Mesenchymal stem cell (in vitro differentiated cells and primary cell): ENCODE data around the gene SIGLEC15.

Experiments
- DNase-seq: peaks from one replicate; pipeline ENCODE4 v3.0.0-alpha.2; 2013
- H2AFZ ChIP-seq: one replicate; pipeline ENCODE4 v1.6.1; 2013; ENCODE audit warnings: low read depth, mild to moderate bottlenecking, control low read depth, inconsistent platforms, low read length, moderate library complexity
- H2AK5ac ChIP-seq: 2 replicates; pipeline ENCODE4 v1.6.1; 2013; ENCODE audit warnings: low read length, moderate library complexity, mild to moderate bottlenecking, inconsistent platforms; ENCODE audit not compliant: severe bottlenecking
- H2BK120ac ChIP-seq: one replicate; pipeline ENCODE4 v1.6.1; 2013; ENCODE audit warnings: low read depth, mild to moderate bottlenecking, inconsistent platforms, low read length, moderate library complexity
- H2BK12ac ChIP-seq, 2 experiments: one replicate each; pipeline ENCODE4 v1.6.1; 2013; ENCODE audit warnings: inconsistent platforms in 2 of 2, low read length in 2 of 2, mild to moderate bottlenecking in 2 of 2, moderate library complexity in 2 of 2, control low read depth in 1 of 2
- H2BK15ac ChIP-seq: one replicate; pipeline ENCODE4 v1.6.1; 2013; ENCODE audit warnings: mild to moderate bottlenecking, low read depth, inconsistent platforms; ENCODE audit not compliant: poor library complexity, severe bottlenecking
- H2BK5ac ChIP-seq: 2 replicates; pipeline ENCODE4 v1.6.1; 2013; ENCODE audit warnings: low read depth, mild to moderate bottlenecking, low read length, control low read depth, inconsistent platforms; ENCODE audit not compliant: poor library complexity, severe bottlenecking
- H3K14ac ChIP-seq, 2 experiments: one replicate each; pipeline ENCODE4 v1.6.1; 2013; ENCODE audit warnings: inconsistent platforms in 2 of 2, low read length in 2 of 2, control low read depth in 1 of 2, mild to moderate bottlenecking in 1 of 2, moderate library complexity in 1 of 2
- H3K18ac ChIP-seq, 2 experiments: one replicate each; pipeline ENCODE4 v1.6.1; 2013; ENCODE audit warnings: inconsistent platforms in 2 of 2, low read length in 2 of 2, control low read depth in 1 of 2, low read depth in 1 of 2, mild to moderate bottlenecking in 1 of 2
- H3K23ac ChIP-seq, 2 experiments: one replicate each; pipeline ENCODE4 v1.6.1; 2013; ENCODE audit warnings: inconsistent platforms in 2 of 2, low read length in 2 of 2, mild to moderate bottlenecking in 2 of 2, moderate library complexity in 2 of 2, control low read depth in 1 of 2
- H3K27ac ChIP-seq: 2 replicates; pipeline ENCODE4 v1.5.1; 2013; ENCODE audit warnings: mild to moderate bottlenecking, moderate library complexity, low read length, control low read depth, inconsistent platforms; ENCODE audit not compliant: poor library complexity, severe bottlenecking
- H3K27me3 ChIP-seq, 2 experiments: 2 replicates each; pipeline versions ENCODE4 v1.6.1 to v1.7.0; 2013; ENCODE audit warnings: low read length in 2 of 2, mild to moderate bottlenecking in 2 of 2, moderate library complexity in 2 of 2, control low read depth in 1 of 2, inconsistent platforms in 1 of 2; ENCODE audit not compliant: control insufficient read depth in 1 of 2, insufficient read depth in 1 of 2
- H3K36me3 ChIP-seq, 2 experiments: 2 replicates each; pipeline versions ENCODE4 v1.6.1 to v1.7.0; 2013; ENCODE audit warnings: low read length in 2 of 2, control low read depth in 1 of 2, inconsistent platforms in 1 of 2, low read depth in 1 of 2, mild to moderate bottlenecking in 1 of 2; ENCODE audit not compliant: insufficient read depth in 2 of 2, control insufficient read depth in 1 of 2
- H3K4ac ChIP-seq, 2 experiments: one replicate each; pipeline ENCODE4 v1.6.1; 2013; ENCODE audit warnings: inconsistent platforms in 2 of 2, low read length in 2 of 2, mild to moderate bottlenecking in 2 of 2, moderate library complexity in 2 of 2, control low read depth in 1 of 2, low read depth in 1 of 2
- H3K4me1 ChIP-seq: 2 replicates; pipeline ENCODE4 v1.6.1; 2013; ENCODE audit warnings: low read depth, low read length, control low read depth; ENCODE audit not compliant: control insufficient read depth, insufficient read depth
- H3K4me2 ChIP-seq: 2 replicates; pipeline ENCODE4 v1.6.1; 2013; ENCODE audit warnings: low read length, mild to moderate bottlenecking, inconsistent platforms; ENCODE audit not compliant: poor library complexity, severe bottlenecking
- H3K4me3 ChIP-seq, 2 experiments: 2 replicates each; pipeline versions ENCODE4 v1.5.1 to v1.7.0; 2013; ENCODE audit warnings: low read length in 2 of 2, mild to moderate bottlenecking in 2 of 2, control low read depth in 1 of 2, low read depth in 1 of 2; ENCODE audit not compliant: insufficient read depth in 1 of 2
- H3K79me1 ChIP-seq: replicated peaks from 2 replicates; pipeline ENCODE4 v1.6.1; 2013; ENCODE audit warnings: mild to moderate bottlenecking, control low read depth, low read length, inconsistent platforms; ENCODE audit not compliant: poor library complexity, severe bottlenecking
- H3K9ac ChIP-seq: 2 replicates; pipeline ENCODE4 v1.7.0; 2013; ENCODE audit warnings: mild to moderate bottlenecking, low read length, moderate library complexity
- H3K9me3 ChIP-seq: 2 replicates; pipeline ENCODE4 v1.7.0; 2013; ENCODE audit warnings: mild to moderate bottlenecking, low read length; ENCODE audit not compliant: control insufficient read depth
- H4K8ac ChIP-seq: one replicate; pipeline ENCODE4 v1.6.1; 2013; ENCODE audit warnings: inconsistent platforms, mild to moderate bottlenecking, low read length, moderate library complexity
- H4K91ac ChIP-seq: one replicate; pipeline ENCODE4 v1.6.1; 2013; ENCODE audit warnings: mild to moderate bottlenecking, low read length, inconsistent platforms
- WGBS: methylation state at CpG from one replicate; pipeline ENCODE4 v1.1.7; 2013; ENCODE audit warnings: mixed read lengths; 5-methylcytosine and 5-hydroxymethylcytosine counted together

Gene SIGLEC15

DNA sequence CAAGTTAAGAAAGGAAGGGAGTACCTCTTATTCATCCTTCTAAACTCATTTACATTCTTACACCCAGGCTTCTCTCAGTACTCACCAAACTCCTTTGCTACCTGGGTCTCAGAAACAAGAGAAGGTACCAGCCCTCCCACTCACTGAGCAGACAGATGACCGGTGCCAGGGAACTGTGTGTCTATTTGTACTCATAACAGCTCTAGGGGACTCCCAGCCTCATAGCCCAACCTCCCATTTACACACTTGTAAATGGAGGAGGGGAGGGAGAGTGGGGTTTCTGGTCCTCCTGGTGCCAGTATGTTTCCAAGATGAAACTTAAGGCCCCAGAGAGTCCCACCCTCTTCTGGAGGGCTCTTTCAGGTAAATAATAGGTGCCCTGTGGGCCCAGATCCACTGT is 42.8 kb upstream of the SIGLEC15 start:
- H3K14ac ChIP-seq: no peak overlapping the region
- H3K9me3 ChIP-seq: no peaks in the 10 kb centered on the region
- peak overlapping the region; percentile 97 for H2AK5ac ChIP-seq
- no CpG with 5 or more reads among the region's 1 CpG for WGBS
- no peak overlapping the region for H3K4me2 ChIP-seq
- no peaks in the 10 kb centered on the region for H3K79me1 ChIP-seq
- no peak overlapping the region for H2BK5ac ChIP-seq
- no peaks in the 10 kb centered on the region for H3K36me3 ChIP-seq
- no peak overlapping the region for H3K9ac ChIP-seq
- no peak for DNase-seq
- H2BK12ac ChIP-seq: peak overlapping the region; percentile 87 to 90
- no peak overlapping the region for H3K23ac ChIP-seq
- H2BK15ac ChIP-seq: peak overlapping the region; percentile 93
- no peak overlapping the region for H2AFZ ChIP-seq
- H3K4ac ChIP-seq: peak overlapping the region; percentile 46 to 53
- peak overlapping the region; percentile 92 for H3K27ac ChIP-seq
- peak overlapping the region; percentile 92 for H4K91ac ChIP-seq
- H3K27me3 ChIP-seq: no peaks in the 10 kb centered on the region
- H4K8ac ChIP-seq: peak overlapping the region; percentile 83
- peaks cover 8% of the 10 kb centered on the region for H3K4me1 ChIP-seq
- H2BK120ac ChIP-seq: peak overlapping the region; percentile 82
- H3K18ac ChIP-seq: peak overlapping the region; percentile 82 to 91
- H3K4me3 ChIP-seq: no peak overlapping the region

DNA sequence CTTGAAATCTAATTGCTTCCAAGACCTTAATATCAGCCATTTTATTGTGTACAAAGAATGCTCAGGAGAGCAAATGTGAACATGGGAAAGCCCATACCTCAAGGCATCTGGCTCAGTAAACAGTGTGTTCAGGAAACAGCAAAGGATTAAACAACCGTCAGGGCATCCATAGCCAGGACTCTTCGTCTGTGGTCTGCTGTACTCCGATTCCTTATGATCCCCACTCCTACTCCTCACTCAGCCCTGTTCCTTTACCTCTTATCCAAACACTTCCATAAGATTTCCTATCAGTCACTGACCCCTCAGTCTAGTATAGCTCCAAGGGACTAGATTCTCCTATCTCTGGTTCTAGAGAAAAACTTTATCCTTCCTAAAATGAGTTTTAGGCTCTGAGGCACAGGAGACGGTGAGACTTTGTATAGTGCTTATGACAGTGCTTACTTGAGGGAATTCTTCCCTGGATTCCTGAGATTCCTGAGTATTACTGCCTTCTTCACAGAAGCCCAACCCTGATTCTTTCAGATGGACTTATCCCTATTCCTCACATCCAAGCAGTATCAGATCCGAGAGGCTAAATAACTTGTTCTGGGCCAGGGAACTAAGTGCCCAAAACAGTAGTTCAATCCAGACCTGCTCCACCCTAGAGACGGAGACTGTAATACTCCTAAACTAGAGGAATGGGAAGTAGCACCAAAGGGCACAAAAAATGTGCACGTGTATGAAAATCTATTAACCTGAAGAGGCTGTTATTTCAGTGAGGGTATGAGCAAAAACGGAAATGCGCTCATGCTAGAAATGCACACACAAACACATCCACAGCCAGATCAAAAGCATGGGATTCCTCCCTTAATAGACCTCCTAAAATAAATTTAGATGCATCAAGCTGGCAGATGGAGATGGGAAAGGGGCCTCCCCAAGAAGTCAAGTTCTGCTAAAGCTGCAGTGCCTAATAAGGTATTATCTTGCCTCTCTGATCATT is 42.1 kb upstream of the SIGLEC15 start:
- H3K14ac ChIP-seq: peak overlapping the region in 1 of 2 experiments; percentile 64
- peak overlapping the region; percentile 66 for H2BK120ac ChIP-seq
- H3K23ac ChIP-seq: no peak overlapping the region
- H2BK5ac ChIP-seq: no peak overlapping the region
- peak overlapping the region; percentile 92 for H3K27ac ChIP-seq
- no peak overlapping the region for H2BK15ac ChIP-seq
- no peak for DNase-seq
- WGBS: 32% methylated on average over 6 of the region's 9 CpGs
- no peaks in the 10 kb centered on the region for H3K79me1 ChIP-seq
- no peaks in the 10 kb centered on the region for H3K9me3 ChIP-seq
- H3K36me3 ChIP-seq: no peaks in the 10 kb centered on the region
- H3K27me3 ChIP-seq: no peaks in the 10 kb centered on the region
- H2AK5ac ChIP-seq: peak overlapping the region; percentile 97
- H3K4me2 ChIP-seq: peak overlapping the region; percentile 6
- H3K18ac ChIP-seq: peak overlapping the region; percentile 56 to 80
- peak overlapping the region; percentile 90 for H4K91ac ChIP-seq
- H3K4ac ChIP-seq: peak overlapping the region; percentile 53 to 59
- peaks cover 8% of the 10 kb centered on the region for H3K4me1 ChIP-seq
- H3K4me3 ChIP-seq: no peak overlapping the region
- peak overlapping the region; percentile 12 for H3K9ac ChIP-seq
- H2BK12ac ChIP-seq: peak overlapping the region; percentile 43 to 90
- H4K8ac ChIP-seq: peak overlapping the region; percentile 93
- no peak overlapping the region for H2AFZ ChIP-seq

- peaks cover 4% of the 10 kb centered on the region for H3K9me3 ChIP-seq
- peak overlapping the region; percentile 58 for H2AK5ac ChIP-seq
- H3K14ac ChIP-seq: no peak overlapping the region
- no peak overlapping the region for H3K4me3 ChIP-seq
- no peak overlapping the region for H2AFZ ChIP-seq
- no peak for DNase-seq
- no peak overlapping the region for H2BK5ac ChIP-seq
- H3K27me3 ChIP-seq: no peaks in the 10 kb centered on the region
- no peak overlapping the region for H4K8ac ChIP-seq
- no peaks in the 10 kb centered on the region for H3K36me3 ChIP-seq
- peaks cover 8% of the 10 kb centered on the region for H3K4me1 ChIP-seq
- H3K4ac ChIP-seq: no peak overlapping the region
- H3K4me2 ChIP-seq: no peak overlapping the region
- no peak overlapping the region for H3K27ac ChIP-seq
- H2BK15ac ChIP-seq: no peak overlapping the region
- H3K9ac ChIP-seq: peak overlapping the region; percentile 53
- peak overlapping the region; percentile 40 for H2BK120ac ChIP-seq
- H3K23ac ChIP-seq: no peak overlapping the region
- no peaks in the 10 kb centered on the region for H3K79me1 ChIP-seq
- 95% methylated on average over 4 of the region's 4 CpGs for WGBS
- no peak overlapping the region for H3K18ac ChIP-seq
- H2BK12ac ChIP-seq: peak overlapping the region; percentile 1 to 40
- H4K91ac ChIP-seq: peak overlapping the region; percentile 14
Observed at GRCh38 chr18:45785134-45785533, 40.3 kb upstream of the SIGLEC15 start.

GRCh38 chr18:45786941-45787340 is 38.5 kb upstream of the SIGLEC15 start:
- Histone ChIP-seq H2AFZ (no peak overlapping the region), H4K91ac (peak overlapping the region; percentile 22), H3K9ac (no peak overlapping the region), H2BK120ac (no peak overlapping the region), H3K23ac (no peak overlapping the region), H3K4me2 (no peak overlapping the region), H3K27ac (no peak overlapping the region), H2BK15ac (no peak overlapping the region), H3K4me1 (peaks cover 6% of the 10 kb centered on the region), H3K9me3 (peaks cover 4% of the 10 kb centered on the region), H4K8ac (peak overlapping the region; percentile 37), H3K27me3 (no peaks in the 10 kb centered on the region), H3K79me1 (no peaks in the 10 kb centered on the region), H2BK12ac (peak overlapping the region; percentile 42 to 77), H2BK5ac (no peak overlapping the region), H3K36me3 (no peaks in the 10 kb centered on the region), H3K14ac (peak overlapping the region in 1 of 2 experiments; percentile 92), H3K18ac (peak overlapping the region; percentile 28 to 46), H2AK5ac (peak overlapping the region; percentile 61), H3K4me3 (no peak overlapping the region), H3K4ac (peak overlapping the region; percentile 5 to 67)
- DNase-seq: no peak
- WGBS: 96% methylated on average over 3 of the region's 3 CpGs
